ENCODE results near the gene KIF13A. TPM values are rescaled to one million over a fixed set of nuclear protein-coding genes. Genes with fewer than 3 reads are reported as not detected.

The KIF13A gene
- total RNA-seq: 59.0 TPM
- long read RNA-seq, partial matches to known transcripts: 2 of 13 reads
- long read RNA-seq, other reads (novel, unspliced or antisense): 8 of 13 reads

- H3K36me3 ChIP-seq: no peaks in the 10 kb centered on the region
- peak within 1 kb of the TSS; percentile 71 for H3K4me3 ChIP-seq
- peak within 1 kb of the TSS; percentile 94 for H3K27ac ChIP-seq
- DNase-seq: no peak
- no peak for ATAC-seq
- H3K9me3 ChIP-seq: no peaks in the 10 kb centered on the region
- no peak for TF ChIP-seq CTCF (IDR thresholded peaks at IDR 0.05)
- intact Hi-C loops (cut with DNase I): no loop called here
- H3K27me3 ChIP-seq: no peaks in the 10 kb centered on the region
- peaks cover 24% of the 10 kb centered on the region for H3K4me1 ChIP-seq
These were observed at the start of gene KIF13A for GRCh38 chr6:17987447-17987696. KIF13A (minus strand) TSS chr6:17987635; CDS start chr6:17987463, 172 bp downstream.

- Histone ChIP-seq H3K27ac (no peak overlapping the region), H3K9me3 (no peaks in the 10 kb centered on the region), H3K4me1 (no peaks in the 10 kb centered on the region), H3K4me3 (no peak overlapping the region), H3K36me3 (no peaks in the 10 kb centered on the region), H3K27me3 (no peaks in the 10 kb centered on the region)
- TF ChIP-seq CTCF (IDR thresholded peaks at IDR 0.05): no peak
- DNase-seq (no peak), ATAC-seq (no peak)
- intact Hi-C loops (cut with DNase I): no loop called here
These were observed 49.3 kb upstream of the KIF13A start for GRCh38 chr6:18036781-18037180.

DNA sequence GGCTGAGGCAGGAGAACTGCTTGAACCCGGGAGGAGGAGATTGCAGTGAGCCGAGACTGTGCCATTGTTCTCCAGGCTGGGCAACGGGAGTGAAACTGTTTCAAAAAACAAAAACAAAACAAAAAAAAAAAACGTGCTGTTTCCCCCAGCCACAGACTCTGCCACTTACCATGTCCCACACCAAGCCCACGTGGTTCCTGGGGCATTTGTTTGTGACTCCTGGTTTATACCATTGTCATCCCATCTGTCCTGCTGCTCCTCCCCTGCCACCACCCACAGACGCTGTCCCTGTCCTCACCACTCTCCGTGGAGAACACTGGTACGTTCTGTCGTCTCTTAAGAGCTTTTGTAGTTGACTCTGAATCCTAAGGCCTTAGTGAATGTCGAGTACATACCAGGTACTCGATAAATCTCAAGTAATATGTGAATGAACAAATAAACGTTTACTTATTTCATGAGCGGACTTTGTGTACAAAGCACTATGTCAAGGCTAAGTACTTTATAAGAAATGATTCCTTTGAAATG is 48.0 kb upstream of the KIF13A start:
- DNase-seq: no peak
- intact Hi-C loops (cut with DNase I): no loop called here
- ATAC-seq: peak; percentile 68
- Histone ChIP-seq H3K27me3 (no peaks in the 10 kb centered on the region), H3K9me3 (no peaks in the 10 kb centered on the region), H3K4me3 (no peak overlapping the region), H3K27ac (no peak overlapping the region), H3K36me3 (no peaks in the 10 kb centered on the region), H3K4me1 (no peaks in the 10 kb centered on the region)
- TF ChIP-seq CTCF (IDR thresholded peaks at IDR 0.05): no peak

GRCh38 chr6:18034798-18035202 is 47.4 kb upstream of the KIF13A start:
- Histone ChIP-seq H3K36me3 (no peaks in the 10 kb centered on the region), H3K9me3 (no peaks in the 10 kb centered on the region), H3K27ac (no peak overlapping the region), H3K4me3 (no peak overlapping the region), H3K27me3 (no peaks in the 10 kb centered on the region), H3K4me1 (no peaks in the 10 kb centered on the region)
- intact Hi-C loops (cut with DNase I): no loop called here
- TF ChIP-seq CTCF (IDR thresholded peaks at IDR 0.05): no peak
- DNase-seq (no peak), ATAC-seq (no peak)

DNA sequence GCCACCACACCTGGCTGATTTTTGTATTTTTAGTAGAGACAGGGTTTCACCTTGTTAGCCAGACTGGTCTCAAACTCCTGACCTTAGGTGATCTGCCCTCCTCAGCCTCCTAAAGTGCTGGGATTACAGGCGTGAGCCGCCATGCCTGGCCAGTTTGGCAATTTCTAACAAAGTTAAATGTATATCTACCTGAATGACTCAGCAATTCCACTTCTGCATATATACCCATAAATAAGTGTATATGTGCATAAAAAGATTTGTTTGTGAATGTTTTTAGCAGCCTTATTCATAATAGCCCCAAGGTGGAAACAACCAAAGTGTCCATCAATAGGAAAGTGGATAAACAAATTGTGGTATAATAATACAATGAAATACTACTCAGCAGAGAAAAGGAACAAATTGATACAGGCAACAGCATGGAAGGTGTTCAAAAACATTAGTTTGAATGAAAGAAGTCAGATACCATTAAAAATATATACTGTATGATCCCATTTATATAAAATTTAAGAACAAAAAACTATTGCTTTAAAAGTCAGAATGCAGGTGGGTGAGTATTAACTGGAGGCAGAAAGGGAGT is 44.3 kb upstream of the KIF13A start:
- intact Hi-C loops (cut with DNase I): no loop called here
- no peak for ATAC-seq
- no peaks in the 10 kb centered on the region for H3K27me3 ChIP-seq

More for the DNA sequence above, 44.3 kb upstream of the KIF13A start:
- TF ChIP-seq CTCF (IDR thresholded peaks at IDR 0.05): no peak
- Histone ChIP-seq H3K36me3 (no peaks in the 10 kb centered on the region), H3K4me1 (no peaks in the 10 kb centered on the region), H3K27ac (no peak overlapping the region), H3K4me3 (no peak overlapping the region), H3K9me3 (no peaks in the 10 kb centered on the region)
- DNase-seq: no peak

All from upper lobe of right lung (tissue), 1 donor.